ENCODE data around the gene TRIM25.
A peak's percentile ranks its signal among the peaks of the same experiment; 100 is the strongest.

The TRIM25 gene

DNA sequence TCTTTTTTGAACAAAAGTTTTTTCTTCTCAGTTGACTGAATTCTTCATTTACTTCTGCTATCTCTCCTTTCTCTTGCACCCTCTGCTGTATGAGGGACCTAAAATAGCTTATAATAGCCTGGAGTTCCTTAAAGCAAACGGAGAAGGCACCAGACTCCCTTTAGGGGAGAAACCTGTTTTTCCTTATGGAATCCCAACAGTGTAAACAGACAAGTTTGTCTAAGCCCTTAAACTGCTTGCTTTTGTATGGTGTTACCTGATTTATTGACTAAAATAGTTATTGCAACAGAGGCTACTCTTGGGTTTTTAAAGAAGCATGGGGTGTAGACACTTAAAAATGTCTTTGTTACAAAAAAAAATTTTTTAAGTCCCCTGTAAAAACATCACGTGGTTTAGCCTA lies 12.9 kb upstream of the TRIM25 start:
- no peak overlapping the region for H3K4me3 ChIP-seq (ENCODE audit: control insufficient read depth, low read depth, low read length)
- no peak for DNase-seq (ENCODE audit: low read depth)
- TF ChIP-seq, protein P1, sequence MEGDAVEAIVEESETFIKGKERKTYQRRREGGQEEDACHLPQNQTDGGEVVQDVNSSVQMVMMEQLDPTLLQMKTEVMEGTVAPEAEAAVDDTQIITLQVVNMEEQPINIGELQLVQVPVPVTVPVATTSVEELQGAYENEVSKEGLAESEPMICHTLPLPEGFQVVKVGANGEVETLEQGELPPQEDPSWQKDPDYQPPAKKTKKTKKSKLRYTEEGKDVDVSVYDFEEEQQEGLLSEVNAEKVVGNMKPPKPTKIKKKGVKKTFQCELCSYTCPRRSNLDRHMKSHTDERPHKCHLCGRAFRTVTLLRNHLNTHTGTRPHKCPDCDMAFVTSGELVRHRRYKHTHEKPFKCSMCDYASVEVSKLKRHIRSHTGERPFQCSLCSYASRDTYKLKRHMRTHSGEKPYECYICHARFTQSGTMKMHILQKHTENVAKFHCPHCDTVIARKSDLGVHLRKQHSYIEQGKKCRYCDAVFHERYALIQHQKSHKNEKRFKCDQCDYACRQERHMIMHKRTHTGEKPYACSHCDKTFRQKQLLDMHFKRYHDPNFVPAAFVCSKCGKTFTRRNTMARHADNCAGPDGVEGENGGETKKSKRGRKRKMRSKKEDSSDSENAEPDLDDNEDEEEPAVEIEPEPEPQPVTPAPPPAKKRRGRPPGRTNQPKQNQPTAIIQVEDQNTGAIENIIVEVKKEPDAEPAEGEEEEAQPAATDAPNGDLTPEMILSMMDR (IDR thresholded peaks at IDR 0.05; ENCODE audit: control insufficient read depth, insufficient read depth, low read depth, low read length, missing control alignments) = no peak

DNA sequence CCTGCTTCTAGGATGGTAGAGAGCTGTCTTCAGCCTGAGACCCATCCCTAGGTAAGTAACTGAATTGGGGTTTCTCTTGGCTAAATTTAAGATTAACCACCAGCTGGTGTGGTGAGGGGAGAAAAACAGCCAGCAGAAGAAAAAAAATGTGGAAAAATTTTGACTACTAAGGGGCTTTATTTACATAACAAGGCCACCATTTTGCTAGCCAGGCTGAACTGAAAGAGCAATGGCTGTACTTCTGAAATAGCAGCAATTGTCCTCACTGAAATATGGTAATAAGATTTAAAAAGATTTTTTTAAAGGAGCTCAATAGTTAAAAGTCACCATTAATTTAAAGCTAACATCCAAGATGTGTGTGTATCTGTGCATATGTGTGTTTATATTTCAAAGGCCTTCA lies 12.4 kb upstream of the TRIM25 start:
- DNase-seq (ENCODE audit: low read depth) = no peak
- no peak overlapping the region for H3K4me3 ChIP-seq (ENCODE audit: control insufficient read depth, low read depth, low read length)
- TF ChIP-seq, protein P1 (IDR thresholded peaks at IDR 0.05; ENCODE audit: control insufficient read depth, insufficient read depth, low read depth, low read length, missing control alignments) = no peak

DNA sequence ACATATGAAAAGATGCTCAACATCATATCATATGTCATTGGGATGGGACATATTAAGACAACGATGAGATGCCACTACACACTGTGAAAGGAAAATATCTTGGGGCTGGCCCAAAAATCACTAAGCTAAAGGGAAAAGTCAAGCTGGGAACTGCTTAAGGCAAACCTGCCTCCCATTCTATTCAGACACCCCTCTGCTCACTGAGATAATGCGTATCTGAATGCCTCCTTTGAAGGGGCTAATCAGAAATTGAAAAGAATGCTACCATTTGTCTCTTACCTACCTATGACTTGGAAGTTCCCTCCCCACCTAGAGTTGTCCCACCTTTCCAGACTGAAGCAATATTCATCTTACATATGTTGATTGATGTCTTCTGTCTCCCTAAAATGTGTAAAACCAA lies 11.2 kb upstream of the TRIM25 start:
- H3K4me3 ChIP-seq (ENCODE audit: control insufficient read depth, low read depth, low read length) = no peak overlapping the region
- TF ChIP-seq, protein P1 (IDR thresholded peaks at IDR 0.05; ENCODE audit: control insufficient read depth, insufficient read depth, low read depth, low read length, missing control alignments) = no peak
- DNase-seq (ENCODE audit: low read depth) = no peak

DNA sequence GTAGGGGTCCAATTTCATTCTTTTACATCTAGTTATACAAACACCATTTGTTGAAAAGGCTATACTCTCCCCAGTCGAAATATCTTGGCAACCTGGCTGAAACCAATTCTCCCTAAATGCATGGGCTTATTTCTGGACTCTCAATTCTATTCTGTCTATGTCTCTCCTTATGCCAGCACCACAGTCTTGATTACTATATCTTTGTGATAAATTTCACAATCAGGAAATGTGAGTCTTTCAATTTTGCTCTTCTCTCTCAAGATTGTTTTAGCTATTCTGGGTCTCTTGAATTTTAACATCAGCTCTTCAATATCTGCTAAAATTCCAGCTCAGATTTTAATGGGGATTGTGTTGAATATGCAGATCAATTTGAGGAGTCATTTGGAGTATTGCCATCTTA lies 5.9 kb upstream of the TRIM25 start:
- H3K4me3 ChIP-seq (ENCODE audit: control insufficient read depth, low read depth, low read length) = no peak overlapping the region
- no peak for DNase-seq (ENCODE audit: low read depth)
- TF ChIP-seq, protein P1 (IDR thresholded peaks at IDR 0.05; ENCODE audit: control insufficient read depth, insufficient read depth, low read depth, low read length, missing control alignments) = no peak

DNA sequence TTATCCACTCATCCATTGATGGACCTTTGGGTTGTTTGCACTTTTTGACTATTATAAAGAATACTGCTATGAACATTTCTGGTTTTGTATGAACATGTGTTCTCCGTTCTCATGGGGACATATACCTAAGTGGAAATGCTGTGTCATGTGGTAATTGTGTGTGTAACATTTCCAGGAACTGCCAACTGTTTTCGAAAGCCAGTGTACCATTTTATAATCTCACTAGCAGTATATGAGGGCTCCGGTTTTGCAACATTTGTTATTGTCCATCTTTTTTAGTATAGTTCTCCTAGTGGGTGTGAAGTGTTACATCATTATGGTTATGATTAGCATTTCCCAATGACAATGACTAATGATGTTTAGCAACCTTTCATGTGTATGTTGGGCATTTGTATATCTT lies 5.1 kb upstream of the TRIM25 start:
- TF ChIP-seq, protein P1 (IDR thresholded peaks at IDR 0.05; ENCODE audit: control insufficient read depth, insufficient read depth, low read depth, low read length, missing control alignments) = no peak
- H3K4me3 ChIP-seq (ENCODE audit: control insufficient read depth, low read depth, low read length) = no peak overlapping the region
- peak; percentile 70 for DNase-seq (ENCODE audit: low read depth)

DNA sequence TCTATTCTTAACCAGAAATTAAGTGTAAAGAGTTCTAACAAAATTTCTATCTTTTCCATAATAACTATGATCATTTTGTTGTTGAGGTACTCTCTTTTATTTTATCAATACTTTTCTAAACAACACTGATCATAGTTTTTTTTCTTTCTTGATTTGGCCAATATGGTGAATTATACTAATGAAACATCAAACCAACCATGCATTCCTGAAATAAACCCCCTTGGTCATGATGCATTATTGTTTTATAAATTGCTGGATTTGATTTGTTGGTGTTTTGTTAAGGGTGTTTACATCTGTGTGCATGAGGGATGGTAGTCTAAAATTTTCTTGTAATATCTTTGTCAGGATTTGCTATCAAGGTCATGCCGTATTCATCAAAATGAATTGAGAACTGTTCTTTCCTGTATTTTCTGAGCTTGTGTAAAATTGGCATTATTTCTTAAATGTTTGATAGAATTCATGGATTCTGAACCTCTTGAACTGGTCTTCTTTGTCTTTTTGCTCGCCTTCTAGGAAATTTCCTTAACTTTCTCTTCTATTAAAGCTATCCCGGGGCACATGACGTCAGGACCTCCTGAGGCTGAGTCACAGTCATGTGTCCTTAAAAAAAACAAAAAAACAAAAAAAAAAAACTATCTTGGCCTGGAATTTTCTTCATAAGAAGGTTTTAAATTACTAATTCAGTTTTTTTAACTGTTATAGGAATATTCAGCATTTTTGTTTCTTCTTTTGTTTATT lies 3.9 kb upstream of the TRIM25 start:
- no peak overlapping the region for H3K4me3 ChIP-seq (ENCODE audit: control insufficient read depth, low read depth, low read length)
- TF ChIP-seq, protein P1 (IDR thresholded peaks at IDR 0.05; ENCODE audit: control insufficient read depth, insufficient read depth, low read depth, low read length, missing control alignments) = no peak
- no peak for DNase-seq (ENCODE audit: low read depth)

Measured in AG09309 (cell line).